ENCODE results near the gene MYH15. TPM values are rescaled to one million over a fixed set of nuclear protein-coding genes. Genes with fewer than 3 reads are reported as not detected.

Gene MYH15
- total and polyA plus RNA-seq, 7 donors = 0.01 to 0.67 (median 0.08) TPM

DNA sequence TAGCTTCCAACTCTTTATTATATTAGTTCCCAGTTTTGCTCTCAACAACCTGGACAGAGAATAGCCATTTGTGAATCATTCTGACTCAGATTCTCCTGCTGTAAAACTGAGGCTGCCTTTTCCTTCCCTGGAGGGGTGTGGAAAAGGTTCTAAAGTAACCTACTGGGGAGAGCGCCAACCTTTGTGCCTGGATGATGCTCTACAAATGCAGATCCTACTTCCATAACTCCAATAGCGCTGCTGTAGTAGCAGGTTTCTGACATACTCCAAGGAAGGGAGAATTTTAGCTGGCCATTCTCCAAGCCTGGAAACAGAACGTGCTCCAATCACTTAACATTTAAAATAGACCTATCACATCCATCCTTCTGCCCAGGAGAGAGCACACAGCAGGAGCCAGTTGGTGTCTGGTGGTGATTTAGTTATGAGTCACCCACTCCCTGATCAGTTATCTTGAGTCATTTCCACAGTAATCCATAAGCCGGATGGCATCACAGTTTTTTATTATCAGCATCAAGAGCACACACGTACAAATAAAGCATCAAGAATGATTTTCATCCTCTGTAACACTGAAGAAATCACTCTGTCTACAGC is 38.3 kb downstream of the MYH15 start:
- no peaks in the 10 kb centered on the region for H3K27me3 ChIP-seq (ENCODE audit: insufficient read depth in 3 of 3, low read length in 2 of 3)
- H3K9me3 ChIP-seq = no peaks in the 10 kb centered on the region
- no peak overlapping the region for H3K27ac ChIP-seq
- H3K4me3 ChIP-seq = no peak overlapping the region
- H3K36me3 ChIP-seq (ENCODE audit: insufficient read depth in 1 of 2, low read depth in 1 of 2) = no peaks in the 10 kb centered on the region
- no peak for DNase-seq
- intact Hi-C loops (cut with DNase I) = no loop called here
- no peaks in the 10 kb centered on the region for H3K4me1 ChIP-seq
- WGBS, 3 donors = 53 to 60% (median 57%) methylated on average over 5 of the region's 5 CpGs
- peak in 1 of 4 donors; percentile 52 for ATAC-seq
- TF ChIP-seq, protein P1, sequence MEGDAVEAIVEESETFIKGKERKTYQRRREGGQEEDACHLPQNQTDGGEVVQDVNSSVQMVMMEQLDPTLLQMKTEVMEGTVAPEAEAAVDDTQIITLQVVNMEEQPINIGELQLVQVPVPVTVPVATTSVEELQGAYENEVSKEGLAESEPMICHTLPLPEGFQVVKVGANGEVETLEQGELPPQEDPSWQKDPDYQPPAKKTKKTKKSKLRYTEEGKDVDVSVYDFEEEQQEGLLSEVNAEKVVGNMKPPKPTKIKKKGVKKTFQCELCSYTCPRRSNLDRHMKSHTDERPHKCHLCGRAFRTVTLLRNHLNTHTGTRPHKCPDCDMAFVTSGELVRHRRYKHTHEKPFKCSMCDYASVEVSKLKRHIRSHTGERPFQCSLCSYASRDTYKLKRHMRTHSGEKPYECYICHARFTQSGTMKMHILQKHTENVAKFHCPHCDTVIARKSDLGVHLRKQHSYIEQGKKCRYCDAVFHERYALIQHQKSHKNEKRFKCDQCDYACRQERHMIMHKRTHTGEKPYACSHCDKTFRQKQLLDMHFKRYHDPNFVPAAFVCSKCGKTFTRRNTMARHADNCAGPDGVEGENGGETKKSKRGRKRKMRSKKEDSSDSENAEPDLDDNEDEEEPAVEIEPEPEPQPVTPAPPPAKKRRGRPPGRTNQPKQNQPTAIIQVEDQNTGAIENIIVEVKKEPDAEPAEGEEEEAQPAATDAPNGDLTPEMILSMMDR (IDR thresholded peaks at IDR 0.05) = no peak

DNA sequence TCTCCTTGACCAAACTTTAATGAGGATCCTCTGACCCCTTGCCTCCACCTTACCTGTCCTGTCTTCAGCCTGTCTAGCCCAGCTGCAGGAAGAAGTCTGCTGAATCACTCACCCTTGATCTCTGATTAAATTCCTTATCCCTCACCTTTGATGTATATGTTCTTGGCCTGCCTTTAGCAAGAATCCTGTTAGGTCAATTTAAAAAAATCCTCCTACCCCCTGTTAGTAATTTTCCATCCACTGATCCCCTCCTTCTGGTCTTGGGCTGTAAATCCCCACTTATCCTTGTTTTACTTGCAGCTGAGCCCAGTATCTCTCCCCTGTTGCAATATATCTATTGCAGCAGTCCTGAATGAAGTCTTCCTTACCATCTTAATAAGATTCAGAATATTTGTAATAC is 39.0 kb downstream of the MYH15 start:
- H3K36me3 ChIP-seq (ENCODE audit: insufficient read depth in 1 of 2, low read depth in 1 of 2) = no peaks in the 10 kb centered on the region
- no peaks in the 10 kb centered on the region for H3K4me1 ChIP-seq
- H3K4me3 ChIP-seq = no peak overlapping the region
- DNase-seq = no peak
- H3K9me3 ChIP-seq = no peaks in the 10 kb centered on the region
- no peaks in the 10 kb centered on the region for H3K27me3 ChIP-seq (ENCODE audit: insufficient read depth in 3 of 3, low read length in 2 of 3)
- no peak for ATAC-seq
- TF ChIP-seq, protein P1 (IDR thresholded peaks at IDR 0.05) = no peak
- intact Hi-C loops (cut with DNase I) = no loop called here
- no peak overlapping the region for H3K27ac ChIP-seq

DNA sequence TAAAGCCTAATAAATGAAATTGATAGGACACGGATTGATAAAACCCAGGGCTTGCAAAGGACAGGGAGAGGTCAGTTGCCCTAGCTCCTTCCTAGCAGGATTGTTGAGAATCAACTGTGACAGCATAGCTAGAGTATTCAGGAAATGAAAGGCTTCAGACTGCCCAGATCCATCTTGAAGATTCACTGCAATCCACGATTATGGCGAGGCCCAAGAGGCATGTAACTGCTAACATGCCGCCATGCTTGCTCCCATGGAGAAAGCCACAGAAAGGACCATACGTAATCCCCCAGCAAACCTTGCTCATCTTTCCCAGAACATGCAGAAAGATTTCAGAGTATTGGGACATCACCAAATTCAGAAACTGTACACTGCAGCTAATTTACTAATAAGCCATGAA is 41.3 kb downstream of the MYH15 start:
- ATAC-seq (no peak), DNase-seq (no peak)
- TF ChIP-seq, protein P1 (IDR thresholded peaks at IDR 0.05) = no peak
- H3K4me1 ChIP-seq = no peaks in the 10 kb centered on the region
- H3K27me3 ChIP-seq (ENCODE audit: insufficient read depth in 3 of 3, low read length in 2 of 3) = no peaks in the 10 kb centered on the region
- no peak overlapping the region for H3K4me3 ChIP-seq
- no peaks in the 10 kb centered on the region for H3K36me3 ChIP-seq (ENCODE audit: insufficient read depth in 1 of 2, low read depth in 1 of 2)
- H3K9me3 ChIP-seq = no peaks in the 10 kb centered on the region
- 76 to 85% (median 78%) methylated on average over 5 of the region's 5 CpGs for WGBS, 3 donors
- no peak overlapping the region for H3K27ac ChIP-seq
- intact Hi-C loops (cut with DNase I) = no loop called here

DNA sequence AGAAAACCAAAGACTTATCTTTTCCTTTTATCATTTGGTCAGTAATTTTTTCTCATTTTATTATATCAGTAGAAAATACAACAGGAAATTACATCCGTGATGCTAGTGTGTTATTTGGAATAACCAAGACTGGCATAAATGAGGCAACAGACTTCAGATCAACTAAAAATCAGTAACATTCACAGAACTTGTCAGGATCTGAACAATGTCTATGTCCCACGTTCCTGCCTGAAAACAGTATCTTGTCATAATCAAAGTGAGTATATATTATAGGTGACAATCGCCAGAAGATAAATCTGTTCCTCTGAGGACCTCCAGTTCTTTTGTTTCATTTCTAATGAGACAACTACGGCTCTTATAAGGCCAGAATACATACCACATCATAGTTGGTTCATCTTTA is 41.8 kb downstream of the MYH15 start:
- H3K9me3 ChIP-seq = no peaks in the 10 kb centered on the region

More for the DNA sequence above, 41.8 kb downstream of the MYH15 start:
- intact Hi-C loops (cut with DNase I) = no loop called here
- Histone ChIP-seq H3K27me3 (ENCODE audit: insufficient read depth in 3 of 3, low read length in 2 of 3) (no peaks in the 10 kb centered on the region), H3K36me3 (ENCODE audit: insufficient read depth in 1 of 2, low read depth in 1 of 2) (no peaks in the 10 kb centered on the region), H3K4me3 (no peak overlapping the region), H3K4me1 (no peaks in the 10 kb centered on the region), H3K27ac (no peak overlapping the region)
- WGBS, 3 donors = 58 to 62% (median 58%) methylated on average over 4 of the region's 4 CpGs
- no peak for ATAC-seq
- TF ChIP-seq, protein P1 (IDR thresholded peaks at IDR 0.05) = no peak
- no peak for DNase-seq

Data from psoas muscle (tissue), 8 donors.